ENCODE results near the gene SEPTIN10.
"Not testable (repeated sequence)": the region's sequence is repeated elsewhere in the genome, so short reads cannot be mapped to it uniquely, and the experiment has no call there.

SEPTIN10 gene

GRCh38 chr2:109542384-109542783 lies 71.4 kb downstream of the SEPTIN10 start:
- Histone ChIP-seq H3K4me3 (ENCODE audit: low read depth in 1 of 2, low read length in 1 of 2) (no peak overlapping the region), H3K27me3 (peaks cover 29% of the 10 kb centered on the region), H3K36me3 (no peaks in the 10 kb centered on the region), H3K9me3 (no peaks in the 10 kb centered on the region), H3K27ac (no peak overlapping the region), H3K4me1 (ENCODE audit: control insufficient read depth in 1 of 2, insufficient read depth in 1 of 2, low read depth in 1 of 2, low read length in 1 of 2) (no peaks in the 10 kb centered on the region)
- no peak for TF ChIP-seq CTCF (IDR thresholded peaks at IDR 0.05)

- peaks cover 15% of the 10 kb centered on the region for H3K27me3 ChIP-seq
- H3K9me3 ChIP-seq: no peaks in the 10 kb centered on the region
- H3K4me1 ChIP-seq (ENCODE audit: control insufficient read depth in 1 of 2, insufficient read depth in 1 of 2, low read depth in 1 of 2, low read length in 1 of 2): no peaks in the 10 kb centered on the region
- no peak for TF ChIP-seq CTCF (IDR thresholded peaks at IDR 0.05)
- no peak overlapping the region for H3K4me3 ChIP-seq (ENCODE audit: low read depth in 1 of 2, low read length in 1 of 2)
- H3K36me3 ChIP-seq: no peaks in the 10 kb centered on the region
- no peak overlapping the region for H3K27ac ChIP-seq
Measured at GRCh38 chr2:109538546-109538945, 75.2 kb downstream of the SEPTIN10 start.

GRCh38 chr2:109537565-109538222 lies 76.1 kb downstream of the SEPTIN10 start:
- Histone ChIP-seq H3K36me3 (no peaks in the 10 kb centered on the region), H3K9me3 (no peaks in the 10 kb centered on the region), H3K27me3 (peaks cover 13% of the 10 kb centered on the region), H3K4me1 (ENCODE audit: control insufficient read depth in 1 of 2, insufficient read depth in 1 of 2, low read depth in 1 of 2, low read length in 1 of 2) (no peaks in the 10 kb centered on the region), H3K4me3 (ENCODE audit: low read depth in 1 of 2, low read length in 1 of 2) (no peak overlapping the region), H3K27ac (no peak overlapping the region)
- TF ChIP-seq CTCF (IDR thresholded peaks at IDR 0.05): no peak

GRCh38 chr2:109536556-109536955 lies 77.2 kb downstream of the SEPTIN10 start:
- not testable (repeated sequence) for H3K4me1 ChIP-seq (ENCODE audit: control insufficient read depth in 1 of 2, insufficient read depth in 1 of 2, low read depth in 1 of 2, low read length in 1 of 2); H3K36me3 ChIP-seq; H3K27me3 ChIP-seq

DNA sequence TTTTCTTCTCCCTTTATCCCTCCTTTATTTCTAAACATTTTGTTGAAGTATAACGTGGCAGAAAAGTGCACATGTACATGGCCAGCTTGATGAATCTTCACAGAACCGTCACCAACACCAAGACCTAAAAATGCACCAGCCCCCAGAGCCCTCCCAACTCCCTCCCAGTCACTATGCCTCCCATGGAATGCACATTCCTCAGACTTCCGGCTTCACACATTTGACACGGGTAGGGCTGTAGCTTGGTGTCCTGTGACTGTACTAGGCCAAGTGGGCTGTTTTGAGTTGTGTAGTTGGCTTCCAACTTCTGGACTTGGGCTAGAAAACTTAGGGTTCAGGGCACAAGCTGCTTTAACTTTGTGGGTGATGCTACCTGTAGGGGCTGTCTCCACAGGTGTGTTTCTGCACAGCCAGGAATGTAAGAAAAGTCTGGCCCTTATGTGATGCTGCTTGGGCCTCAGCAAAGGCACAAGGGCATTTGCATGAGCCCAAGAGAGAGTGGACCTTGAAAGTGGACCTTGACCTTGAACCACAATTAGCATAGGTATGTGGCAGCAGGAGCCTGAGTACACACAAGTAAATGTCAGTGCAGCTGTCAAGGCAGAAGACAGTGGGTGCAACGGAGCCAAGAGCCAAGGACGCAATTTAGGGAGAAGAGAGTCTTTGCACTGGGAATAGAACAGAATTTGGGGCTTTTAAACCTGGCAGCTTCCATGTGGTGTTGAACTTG lies 78.4 kb downstream of the SEPTIN10 start:
- no peaks in the 10 kb centered on the region for H3K36me3 ChIP-seq
- no peak overlapping the region for H3K4me3 ChIP-seq (ENCODE audit: low read depth in 1 of 2, low read length in 1 of 2)
- no peaks in the 10 kb centered on the region for H3K9me3 ChIP-seq
- no peaks in the 10 kb centered on the region for H3K4me1 ChIP-seq (ENCODE audit: control insufficient read depth in 1 of 2, insufficient read depth in 1 of 2, low read depth in 1 of 2, low read length in 1 of 2)
- no peak overlapping the region for H3K27ac ChIP-seq
- no peaks in the 10 kb centered on the region for H3K27me3 ChIP-seq
- no peak for TF ChIP-seq CTCF (IDR thresholded peaks at IDR 0.05)

More at GRCh38 chr2:109536556-109536955, 77.2 kb downstream of the SEPTIN10 start:
- H3K4me3 ChIP-seq (ENCODE audit: low read depth in 1 of 2, low read length in 1 of 2); H3K9me3 ChIP-seq; H3K27ac ChIP-seq: not testable (repeated sequence)

- H3K4me3 ChIP-seq (ENCODE audit: low read depth in 1 of 2, low read length in 1 of 2): no peak overlapping the region
- H3K36me3 ChIP-seq: no peaks in the 10 kb centered on the region
- H3K4me1 ChIP-seq (ENCODE audit: control insufficient read depth in 1 of 2, insufficient read depth in 1 of 2, low read depth in 1 of 2, low read length in 1 of 2): no peaks in the 10 kb centered on the region
- H3K9me3 ChIP-seq: no peaks in the 10 kb centered on the region
- no peaks in the 10 kb centered on the region for H3K27me3 ChIP-seq
- no peak overlapping the region for H3K27ac ChIP-seq
- TF ChIP-seq CTCF (IDR thresholded peaks at IDR 0.05): no peak
Measured at GRCh38 chr2:109533823-109534222, 79.9 kb downstream of the SEPTIN10 start.

Data from neutrophil (primary cell).